Fibroblast of gingiva (primary cell): Measurements from ENCODE around the gene TALDO1.

ENCODE experiments used
- DNase-seq: peaks from one replicate; pipeline ENCODE4 v3.0.0-alpha.2; 2011; ENCODE audit warnings: low read depth

The TALDO1 gene

DNA sequence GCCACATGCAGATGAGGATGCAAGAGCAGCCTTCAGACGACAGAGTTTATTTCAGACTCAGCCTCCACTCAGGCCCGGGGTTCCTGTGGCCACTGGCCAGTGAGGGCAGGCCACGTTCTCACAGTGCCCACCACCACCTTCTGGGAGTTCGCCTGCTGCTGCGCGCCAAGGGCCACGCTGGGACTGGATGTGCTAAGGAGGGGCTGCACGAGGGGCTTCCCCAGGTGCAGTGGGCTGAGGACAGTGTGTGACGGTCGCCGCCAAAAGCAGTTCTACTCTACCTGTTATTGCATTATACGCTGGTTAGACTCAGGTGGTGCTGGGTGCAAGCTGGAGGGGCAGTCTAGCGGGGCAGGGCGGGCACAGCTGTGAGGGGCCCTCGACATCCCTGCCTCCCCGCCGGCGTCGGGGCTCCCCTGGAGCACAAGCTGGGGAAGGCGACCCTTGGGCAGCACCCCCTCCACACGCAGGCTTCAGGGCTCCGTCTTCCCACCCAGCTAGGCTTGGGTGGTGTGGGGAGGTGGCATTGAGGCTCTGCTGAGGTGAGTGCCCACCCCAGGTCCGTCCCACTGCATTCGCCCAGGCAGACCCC, 39.9 kb downstream of the TALDO1 start:
- no peak for DNase-seq

DNA sequence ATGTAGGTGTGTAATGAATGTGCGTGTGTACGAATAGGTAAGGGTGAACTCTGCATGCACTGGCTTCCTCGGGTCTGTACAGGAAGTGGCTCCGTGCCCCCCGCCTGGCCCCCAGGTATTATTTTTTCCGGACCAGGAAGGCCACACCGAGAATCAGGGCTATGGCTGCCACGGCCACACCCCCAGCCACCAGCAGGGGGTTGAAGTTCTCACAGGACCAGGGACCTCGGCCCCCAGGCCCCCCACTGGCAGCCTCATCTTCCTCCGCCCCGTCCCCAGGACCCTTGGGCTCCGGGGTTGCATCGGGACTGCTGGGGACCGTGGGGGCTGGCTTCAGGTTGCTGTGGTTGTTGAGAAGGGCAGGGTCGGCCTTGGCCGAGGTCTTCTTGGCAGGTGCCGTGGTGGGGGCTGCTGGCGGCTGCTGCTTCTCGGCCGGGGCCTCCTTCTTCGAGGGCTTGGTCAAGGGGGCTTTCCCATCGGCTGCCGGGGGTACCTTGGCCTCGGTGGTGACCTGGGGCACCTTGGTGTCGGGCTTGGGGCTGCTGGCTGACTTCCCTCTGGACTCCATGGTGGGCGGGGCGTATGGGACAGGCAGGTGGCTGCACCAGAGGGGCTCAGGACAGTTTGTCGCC, 40.9 kb downstream of the TALDO1 start:
- DNase-seq, result no peak

DNA sequence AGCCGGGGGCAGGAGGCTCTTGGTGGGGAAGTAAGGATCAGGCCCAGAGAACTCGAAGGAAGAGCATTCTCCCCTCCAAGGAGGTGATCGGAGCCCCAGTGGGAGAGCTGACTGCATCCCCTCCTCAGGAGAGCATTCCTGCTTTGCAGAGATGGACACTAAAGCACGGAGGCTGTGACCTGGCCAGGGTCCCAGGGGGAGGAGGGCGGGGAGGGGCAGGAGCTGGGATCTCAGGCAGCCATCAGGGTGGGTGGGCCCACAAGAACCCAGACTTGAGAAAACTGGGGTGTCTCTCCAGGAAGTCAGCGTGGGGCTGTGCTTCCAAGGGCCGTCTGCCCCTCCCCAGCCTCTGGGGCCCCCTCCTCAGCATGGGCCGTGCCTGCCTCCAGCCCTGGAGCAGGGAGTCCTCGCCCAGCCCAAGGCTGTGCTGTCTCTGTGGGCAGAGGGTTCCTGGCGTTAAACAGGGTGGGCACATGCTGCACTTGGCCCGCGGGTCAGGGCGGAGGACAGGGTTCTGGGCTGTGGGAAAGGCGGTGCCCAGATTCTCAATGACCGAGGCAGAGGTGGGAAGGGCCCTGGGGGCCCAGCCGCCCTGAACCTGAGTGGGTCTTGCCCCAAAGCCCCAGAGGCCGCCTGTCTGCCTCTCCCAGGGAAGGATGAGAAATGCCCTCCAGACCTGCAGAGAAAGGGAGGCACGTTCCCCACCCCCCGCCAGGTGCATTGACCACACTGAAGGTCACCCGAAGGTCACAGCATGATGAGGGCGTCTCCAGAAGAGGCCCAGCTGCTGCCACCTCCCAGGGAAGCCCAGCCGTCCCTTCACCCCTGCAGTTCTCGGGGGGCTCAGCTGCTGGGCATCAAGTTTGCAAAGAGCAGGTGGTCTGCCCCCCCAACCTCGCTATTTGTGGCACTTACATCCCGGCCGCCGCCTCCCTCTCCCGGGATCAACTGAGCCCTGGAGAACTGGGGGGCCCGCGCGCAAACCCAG, 42.0 kb downstream of the TALDO1 start:
- DNase-seq, result no peak

DNA sequence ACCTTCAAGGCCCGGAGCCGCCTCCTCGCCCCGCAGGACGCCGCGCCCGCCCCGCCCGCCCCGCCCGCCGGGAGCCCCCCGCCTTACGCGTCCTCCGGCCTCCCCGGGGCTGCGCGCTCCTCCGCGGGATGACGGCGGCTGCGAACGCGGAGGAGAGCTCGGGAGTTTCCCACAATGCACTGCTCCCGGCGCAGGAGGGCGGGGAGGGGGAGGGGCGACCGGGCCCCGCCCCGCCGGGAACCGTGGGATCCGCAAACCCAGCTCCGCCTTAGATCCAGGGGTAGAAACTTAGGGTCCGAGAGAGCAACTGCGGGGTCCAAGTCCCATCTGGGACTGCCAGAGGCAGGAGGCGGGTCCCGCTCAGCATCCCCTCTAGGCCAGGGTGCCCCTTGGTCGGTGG, 42.7 kb downstream of the TALDO1 start, which contains the start of gene CEND1:
Gene CEND1 (minus strand): TSS at position 148 of the 400 bp plus-strand sequence. CDS start 1,514 bp downstream, outside the sequence.
- peak; percentile 53 for DNase-seq

DNA sequence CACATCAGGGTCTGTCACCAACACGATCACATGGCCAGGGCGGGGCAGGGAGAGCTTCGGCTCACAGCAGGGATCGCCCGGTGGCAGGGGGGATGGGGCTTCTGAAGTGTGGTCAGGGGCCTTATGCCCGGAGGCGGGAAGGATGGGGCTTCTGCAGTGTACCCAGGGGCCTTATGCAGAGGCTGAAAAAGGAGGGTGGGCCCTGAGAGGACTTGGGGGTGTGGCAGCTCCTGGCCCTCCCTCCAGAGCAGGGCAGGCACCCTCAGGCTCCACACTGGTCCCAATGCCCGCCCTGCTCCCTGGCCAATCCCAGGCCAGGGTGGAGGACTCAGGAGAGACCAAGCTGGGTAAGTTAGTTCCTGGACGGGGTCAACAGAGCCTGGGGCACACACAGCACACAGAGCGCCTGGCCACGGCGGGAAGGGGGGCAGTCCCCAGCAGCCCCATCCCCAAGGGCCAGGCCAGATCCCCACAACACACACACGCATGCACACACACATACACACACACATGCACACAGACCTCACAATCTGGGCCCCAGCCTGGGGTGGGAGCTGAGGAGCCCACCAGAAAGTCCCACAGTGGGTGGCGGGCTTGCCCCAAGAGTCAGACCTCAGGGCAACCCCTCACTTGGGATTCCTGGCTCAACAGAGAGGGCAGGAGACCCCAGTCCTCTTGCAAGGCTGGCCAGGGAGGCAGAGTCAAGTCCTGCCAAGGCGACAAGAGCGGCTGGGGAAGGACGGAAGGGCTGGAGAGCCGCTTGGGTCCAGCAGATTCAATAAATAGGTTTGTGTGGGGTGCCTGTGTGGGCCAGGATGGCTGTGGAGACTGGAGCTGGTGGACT, 43.7 kb downstream of the TALDO1 start:
- DNase-seq, result peak; percentile 64

DNA sequence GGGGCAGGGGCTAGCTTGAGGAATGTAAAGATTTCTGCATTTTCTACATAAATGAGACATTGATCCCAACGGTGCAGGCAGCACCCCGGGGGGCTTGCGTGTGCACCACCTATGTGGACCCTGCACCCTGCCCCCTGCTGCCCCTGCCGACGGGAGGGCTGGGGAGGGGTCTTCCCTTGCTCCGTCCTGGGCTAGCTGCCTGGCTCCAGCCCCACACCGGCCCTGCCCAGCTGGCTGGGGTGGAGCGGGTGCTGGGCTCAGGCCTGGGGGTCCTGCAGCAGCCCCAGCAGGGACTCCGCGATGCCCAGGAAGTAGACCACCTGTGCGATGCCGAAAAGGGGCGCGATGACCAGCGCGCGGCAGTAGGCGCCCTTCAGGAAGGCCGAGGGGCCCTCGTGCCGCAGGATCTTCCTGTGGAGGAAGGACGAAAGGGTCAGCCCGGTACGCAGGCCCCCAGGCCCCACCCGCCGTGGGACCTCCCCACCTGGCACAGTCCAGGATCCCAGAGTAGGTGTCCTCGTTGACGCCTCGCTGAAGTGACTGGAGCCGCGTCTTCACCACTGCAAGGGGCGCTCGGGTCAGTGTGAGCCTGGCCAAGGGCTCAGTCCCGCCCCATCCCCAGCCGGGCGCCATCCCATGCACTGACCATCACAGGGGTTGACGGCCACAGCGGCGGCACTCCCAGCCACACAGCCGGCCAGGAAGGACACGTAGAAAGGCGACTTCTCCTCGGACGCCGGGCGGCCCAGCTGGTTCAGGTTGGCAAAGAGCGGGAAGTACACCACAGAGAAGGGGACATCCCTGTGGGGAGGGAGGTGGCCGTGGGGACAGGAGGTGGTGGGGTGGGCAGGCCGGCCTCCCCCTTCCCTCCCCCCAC, 44.6 kb downstream of the TALDO1 start:
- DNase-seq, result no peak

DNA sequence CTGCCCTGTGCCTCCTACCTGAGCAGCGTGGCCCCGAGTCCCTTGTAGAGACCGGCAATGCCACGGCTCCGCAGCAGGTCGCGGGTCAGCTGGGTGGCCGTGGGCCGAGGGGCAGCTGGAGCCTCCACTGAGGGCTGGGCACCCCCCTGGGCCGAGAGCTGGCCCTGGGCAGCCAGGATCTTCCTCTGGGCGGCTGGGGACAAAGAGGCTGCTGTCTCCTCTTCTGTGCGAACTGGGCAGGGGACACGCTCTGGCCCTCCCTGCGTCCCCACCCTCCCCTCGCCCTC, 45.2 kb downstream of the TALDO1 start:
- no peak for DNase-seq

DNA sequence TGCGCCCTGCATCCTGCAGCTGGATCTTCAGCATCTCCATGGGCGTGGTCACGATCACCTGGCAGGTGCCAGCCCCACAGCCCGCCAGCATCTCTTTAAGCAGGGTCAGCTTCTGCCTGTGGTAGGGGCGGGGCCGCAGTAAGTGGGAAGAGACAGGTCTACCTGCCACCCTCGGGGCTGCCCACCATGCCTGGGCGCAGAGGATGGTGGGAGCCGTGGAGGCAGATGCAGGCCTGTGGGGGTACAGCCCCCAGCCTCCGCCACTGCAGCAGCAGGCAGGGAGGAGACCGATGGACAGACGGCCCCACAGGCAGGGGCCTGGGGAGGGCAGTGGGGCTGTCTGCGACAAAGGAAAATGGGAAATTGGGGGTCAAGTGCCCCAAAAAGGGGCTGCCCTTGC, 45.6 kb downstream of the TALDO1 start:
- no peak for DNase-seq

DNA sequence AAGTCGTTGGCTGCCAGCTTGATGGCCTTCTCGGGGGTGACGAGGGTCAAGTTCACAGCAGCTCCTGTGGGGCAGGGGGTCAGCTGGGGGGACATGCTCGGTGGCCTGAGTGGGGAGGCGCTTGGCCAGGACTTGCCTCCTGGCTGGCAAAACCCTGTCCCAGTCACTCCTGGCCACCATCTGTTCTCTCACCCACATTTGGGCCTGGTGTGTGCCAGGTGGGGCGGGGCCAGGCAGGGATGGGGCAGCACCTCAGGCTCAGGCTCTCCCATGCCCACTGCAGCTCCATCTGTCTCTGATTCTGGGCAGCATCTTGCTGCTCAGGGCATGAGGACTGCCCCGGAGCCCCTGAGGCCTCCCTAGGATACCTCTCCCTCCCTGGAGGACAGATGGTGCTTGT, 46.3 kb downstream of the TALDO1 start:
- no peak for DNase-seq

DNA sequence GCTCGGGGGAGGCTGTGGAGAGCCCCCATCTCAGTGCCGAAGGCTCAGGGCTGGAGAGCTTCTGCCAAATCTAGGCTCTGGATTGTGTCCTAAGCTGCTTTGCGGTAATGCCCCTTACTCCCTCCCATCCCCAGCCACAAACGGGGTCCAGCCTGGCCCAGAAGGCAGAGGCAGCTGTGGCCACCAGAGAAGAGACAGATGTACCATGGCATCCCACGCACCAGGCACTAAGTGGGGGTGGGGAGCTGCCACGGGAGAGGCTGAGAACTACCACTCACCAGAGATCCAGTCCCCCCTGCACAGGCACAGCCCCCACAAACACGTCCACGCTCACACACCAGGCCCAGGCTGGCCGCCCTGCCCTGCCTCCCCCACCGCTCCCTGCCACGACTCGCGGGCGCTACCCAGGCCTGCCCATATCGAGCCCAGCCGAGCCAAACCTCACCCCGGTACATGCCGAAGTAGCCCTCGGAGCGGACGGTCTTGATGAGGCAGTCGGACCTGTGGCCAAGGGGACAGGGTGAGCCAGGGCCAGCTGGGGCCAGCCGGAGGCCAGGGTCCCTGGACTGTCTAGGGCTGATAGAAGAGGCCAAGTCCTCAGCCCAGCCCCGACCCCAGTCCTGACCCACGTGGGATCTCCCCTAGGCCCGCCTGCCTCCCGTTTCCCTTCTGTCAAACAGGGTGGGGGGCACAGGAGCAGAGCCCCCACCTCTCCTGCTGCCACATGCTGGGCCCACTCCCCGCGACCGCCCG, 46.9 kb downstream of the TALDO1 start:
- no peak for DNase-seq

DNA sequence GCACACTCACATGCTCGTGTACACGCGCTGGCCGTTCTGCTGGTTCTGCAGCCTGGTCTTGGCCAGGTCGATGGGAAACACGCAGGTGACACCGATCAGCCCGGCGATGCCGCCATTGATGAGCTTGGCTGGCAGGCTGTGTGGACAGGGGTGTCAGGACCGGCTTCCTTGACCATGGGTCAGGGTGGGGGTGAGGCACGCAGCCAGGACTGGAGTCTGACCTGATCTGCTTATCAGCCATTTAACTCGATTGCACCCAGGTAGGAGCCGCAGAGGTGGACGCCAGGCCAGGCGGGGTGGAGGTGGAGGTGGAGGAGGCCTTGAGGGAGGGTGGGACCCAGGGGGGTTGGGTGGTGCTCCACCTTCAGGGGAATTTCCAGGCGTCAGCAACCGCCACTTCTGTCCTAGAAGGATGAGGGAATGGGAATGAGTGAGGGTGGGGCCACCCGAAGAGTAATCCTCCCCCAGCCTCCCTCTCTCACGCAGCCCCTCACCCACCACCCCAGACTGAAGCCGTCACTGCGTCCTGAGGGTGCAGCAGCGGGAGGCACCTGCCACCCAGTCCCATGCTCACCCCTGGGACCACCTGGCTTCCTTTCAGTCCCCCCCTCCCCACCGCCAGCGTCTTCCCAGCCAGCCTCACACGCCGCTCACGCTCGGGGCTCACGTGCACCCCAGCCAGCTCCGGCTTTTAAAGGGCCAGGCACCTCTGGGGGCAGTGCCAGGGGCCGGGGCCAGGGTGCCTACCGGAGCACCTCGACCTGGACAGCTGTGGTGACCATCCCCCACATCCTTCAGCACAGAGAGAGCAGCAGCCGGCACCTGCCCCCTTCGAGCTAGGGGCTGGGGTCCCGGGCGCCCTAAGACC, 47.7 kb downstream of the TALDO1 start:
- DNase-seq, result no peak

DNA sequence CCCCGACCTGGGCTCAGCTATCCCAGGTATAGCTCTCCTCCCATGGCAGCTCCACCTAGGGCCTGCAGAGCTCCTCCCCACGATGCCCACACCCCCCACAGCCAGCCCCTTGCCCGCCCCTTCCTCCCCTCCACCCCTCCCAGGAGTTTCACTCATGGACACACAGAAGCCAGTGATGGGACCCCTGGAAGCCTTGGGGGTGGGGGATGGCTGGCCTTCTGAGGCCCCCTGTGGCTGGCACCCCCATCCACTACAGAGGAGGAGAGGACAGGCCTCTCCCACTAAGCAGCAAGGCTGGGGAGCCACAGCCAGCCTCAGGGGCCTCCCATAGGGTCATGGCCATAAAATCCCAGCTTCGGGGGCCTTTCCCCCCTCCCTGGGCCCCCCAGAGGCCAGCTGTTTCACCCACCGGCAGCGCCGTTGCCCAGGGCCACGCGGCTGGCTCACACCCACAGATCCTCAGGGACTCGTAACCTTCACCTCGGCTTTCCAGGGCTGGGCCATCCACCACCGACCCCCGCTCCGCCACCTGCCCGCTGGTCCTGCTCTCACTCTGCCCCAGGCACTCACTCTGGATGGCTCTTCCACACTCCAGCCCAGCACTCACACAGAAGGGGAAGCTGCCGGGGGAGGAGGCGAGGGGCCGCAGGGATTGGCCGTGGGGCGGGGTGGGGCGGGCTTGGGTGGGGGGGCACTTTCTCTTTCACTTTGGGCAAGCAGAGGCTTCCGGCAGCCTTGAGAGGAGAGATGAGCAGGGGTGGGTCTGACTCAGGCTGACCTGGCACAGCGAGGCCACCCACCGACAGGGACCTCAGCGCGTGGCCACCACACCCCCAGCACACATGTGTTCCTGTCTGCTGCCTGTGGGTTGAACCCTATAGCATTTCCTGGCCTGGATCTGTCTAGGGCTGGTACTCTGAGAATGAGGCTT, 48.6 kb downstream of the TALDO1 start:
- peak; percentile 77 for DNase-seq

DNA sequence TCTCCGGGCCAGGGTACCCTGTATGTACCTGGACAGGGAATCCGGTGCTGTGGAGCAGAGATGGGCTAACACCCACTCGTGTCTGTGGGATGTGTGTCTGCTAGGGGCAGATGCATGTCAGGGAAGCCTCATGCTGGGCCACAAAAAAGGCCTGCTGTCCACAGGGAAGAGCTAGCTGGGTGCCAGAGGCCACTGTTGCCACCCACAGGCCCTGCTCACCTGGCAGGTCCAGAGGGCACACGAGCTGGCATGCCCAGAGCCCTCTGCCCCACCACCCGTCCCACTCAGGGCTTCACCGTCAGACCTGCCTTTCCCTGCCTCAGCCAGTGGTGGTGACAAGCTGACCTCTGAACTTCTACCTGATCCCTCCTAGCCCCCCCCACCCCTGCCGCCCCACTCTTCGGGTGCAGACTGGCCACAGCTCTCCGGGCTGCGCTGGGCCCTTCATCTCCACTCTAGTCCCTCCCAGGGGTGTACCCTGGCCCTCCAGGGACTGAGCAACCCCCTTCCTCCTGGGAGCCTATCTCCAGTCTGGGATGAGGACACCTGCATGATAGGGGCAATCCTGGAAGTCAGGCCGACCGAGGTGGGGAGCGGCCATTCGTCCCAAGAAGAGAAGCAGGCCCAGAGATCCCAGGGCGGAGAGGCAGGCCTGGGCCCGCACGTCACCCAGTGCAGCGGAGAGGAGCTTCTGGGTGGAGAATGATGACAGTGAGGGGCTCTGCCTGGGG, 49.5 kb downstream of the TALDO1 start:
- no peak for DNase-seq

DNA sequence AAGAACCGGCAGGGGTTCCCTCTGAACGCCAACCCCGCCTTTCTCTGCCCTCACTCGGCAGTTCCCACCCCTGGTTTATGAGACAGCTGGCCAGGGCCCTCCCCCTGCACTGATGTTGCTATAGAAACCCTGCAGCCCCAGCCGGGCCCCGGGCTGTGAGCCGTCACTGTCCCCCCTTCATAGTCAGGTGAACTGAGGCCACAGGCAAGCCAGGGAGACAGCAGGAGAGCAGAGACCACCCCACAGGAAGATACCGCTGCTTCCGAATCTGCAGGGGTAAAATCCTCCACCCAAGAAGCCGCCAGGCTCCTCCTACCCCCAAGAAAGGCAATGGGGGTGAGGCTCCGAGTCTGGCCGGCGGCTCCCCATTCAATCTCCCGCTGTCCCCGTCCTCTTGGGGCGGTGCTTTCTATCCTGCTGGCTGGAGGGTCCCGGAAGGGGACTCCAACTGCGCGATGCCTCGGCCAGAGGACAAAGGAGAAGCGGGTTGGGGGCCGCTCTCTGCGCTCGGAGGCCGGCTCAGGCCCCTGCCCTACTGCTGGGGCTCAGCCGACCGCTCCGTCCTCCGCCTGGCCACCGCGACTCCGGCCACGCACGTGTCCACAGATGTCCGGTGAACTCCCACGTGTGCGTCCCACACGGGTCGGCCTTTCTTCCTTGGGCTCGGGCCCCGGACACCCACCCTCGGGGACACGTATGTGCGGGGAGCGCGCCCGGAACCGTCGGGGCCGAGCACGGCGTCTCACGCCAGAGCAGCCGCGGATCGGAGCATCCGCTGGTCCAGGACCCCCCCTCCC, 50.2 kb downstream of the TALDO1 start:
- peak; percentile 75 for DNase-seq

DNA sequence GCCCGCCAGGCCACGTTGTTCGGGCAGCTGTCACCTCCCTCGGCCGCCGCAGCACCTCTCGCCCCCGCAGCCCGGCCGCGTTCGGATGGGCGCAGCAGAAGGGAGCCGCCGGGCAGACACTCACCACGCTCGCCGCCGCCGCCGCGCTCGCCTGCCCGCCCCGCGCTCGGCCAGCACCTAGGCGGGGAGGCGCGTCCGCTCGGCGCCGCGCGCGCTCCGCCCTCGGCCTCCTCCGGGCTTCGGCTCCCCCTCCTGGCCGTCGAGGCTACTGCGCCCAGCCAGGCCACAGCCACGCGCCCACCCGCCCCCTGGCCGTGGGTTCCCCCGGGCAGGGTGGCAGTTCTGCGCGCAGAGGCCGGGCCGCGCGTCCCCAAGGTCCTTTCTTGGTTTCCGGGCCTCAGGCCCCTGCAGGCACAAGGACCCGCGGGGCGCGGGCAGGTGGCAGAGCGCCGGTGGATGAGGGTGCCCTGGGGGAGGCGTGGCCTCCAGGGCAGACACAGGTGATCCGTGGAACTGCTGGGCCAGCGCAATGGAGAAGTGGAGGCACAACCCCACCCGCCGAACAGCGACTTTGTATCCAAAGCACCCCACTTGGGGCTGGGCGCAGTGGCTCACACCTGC, 50.9 kb downstream of the TALDO1 start, which contains the start of gene SLC25A22:
Gene SLC25A22 (minus strand): TSS at position 189 of the 621 bp plus-strand sequence. CDS start 3,275 bp downstream, outside the sequence.
- DNase-seq, result peak; percentile 61
